ENCODE data around the gene XRCC5. TPM values are rescaled to one million over a fixed set of nuclear protein-coding genes. Genes with fewer than 3 reads are reported as not detected.

The XRCC5 gene
- total RNA-seq, 1 experiment from 2014 or later = 618 TPM

DNA sequence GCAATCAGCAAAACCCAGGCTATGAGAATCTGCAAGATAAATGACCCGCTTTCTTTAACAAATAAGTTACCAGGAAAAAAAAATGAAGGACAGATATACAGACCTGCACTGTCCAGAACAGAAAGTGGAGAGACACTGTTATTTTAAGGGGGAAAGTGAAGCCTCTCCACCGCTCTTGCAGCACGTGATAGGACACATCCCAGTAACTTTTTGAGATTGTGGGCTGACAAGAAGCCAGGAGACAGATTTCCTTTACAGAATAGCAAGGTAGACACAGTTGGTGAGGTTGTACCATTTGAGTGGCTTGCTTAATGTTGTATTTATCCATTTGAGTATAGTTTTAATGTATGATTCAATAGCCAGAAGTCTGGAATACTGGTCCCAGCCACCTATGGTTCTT is 14.4 kb upstream of the XRCC5 start:
- no peaks in the 10 kb centered on the region for H3K23me2 ChIP-seq (ENCODE audit: insufficient read length, low read depth, low read length, poor library complexity, severe bottlenecking)
- no peaks in the 10 kb centered on the region for H3K79me2 ChIP-seq (ENCODE audit: insufficient read depth, low read length)
- no peak overlapping the region for H3K27ac ChIP-seq (ENCODE audit: insufficient read length, low read depth, low read length)
- H3K9ac ChIP-seq (ENCODE audit: extremely low read depth, insufficient read length, low read length) = no peak overlapping the region
- Mint-ChIP-seq H3K36me3 (ENCODE audit: insufficient read depth in 1 of 3, low read depth in 3 of 3) (no peaks in the 10 kb centered on the region; a peak in 1 of 7 replicates), H3K4me1 (no peaks in the 10 kb centered on the region), H3K27ac (no peak overlapping the region), H3K9me3 (no peaks in the 10 kb centered on the region), H3K27me3 (ENCODE audit: low read depth) (peaks cover 4% of the 10 kb centered on the region; the same call in 1 of the 2 replicates), H3K4me3 (no peak overlapping the region)
- no peak overlapping the region for H3K56ac ChIP-seq (ENCODE audit: insufficient read length, low read depth, low read length)
- no peak overlapping the region for H2BK5ac ChIP-seq (ENCODE audit: insufficient read length, low read length)
- no peak overlapping the region for H4K8ac ChIP-seq (replicated peaks; ENCODE audit: insufficient read length, low read depth, low read length)
- no peak overlapping the region for H2BK20ac ChIP-seq (ENCODE audit: low read depth, low read length, poor library complexity, severe bottlenecking)
- H4K20me1 ChIP-seq (ENCODE audit: control insufficient read depth, insufficient read depth, insufficient read length) = no peaks in the 10 kb centered on the region
- H3K14ac ChIP-seq (ENCODE audit: insufficient read depth, low read length) = no peak overlapping the region
- DNase-seq = no peak
- no peak overlapping the region for H2AK5ac ChIP-seq (ENCODE audit: insufficient read length, low read length)
- H3K23ac ChIP-seq (ENCODE audit: insufficient read length, low read depth, low read length) = no peak overlapping the region
- no peaks in the 10 kb centered on the region for H3K9me3 ChIP-seq (ENCODE audit: control insufficient read depth, low read depth, low read length)
- H2BK120ac ChIP-seq (ENCODE audit: low read depth, low read length, poor library complexity, severe bottlenecking) = no peak overlapping the region
- no peaks in the 10 kb centered on the region for H3K27me3 ChIP-seq (ENCODE audit: insufficient read depth, low read length)
- WGBS (ENCODE audit: extremely low coverage, insufficient read length, low lambda C conversion rate) = no CpG with 5 or more reads among the region's 3 CpGs
- no peak overlapping the region for H3T11ph ChIP-seq (ENCODE audit: low read length)
- H3K4me2 ChIP-seq (ENCODE audit: insufficient read depth, insufficient read length, low read length) = no peak overlapping the region
- no peak overlapping the region for H2BK12ac ChIP-seq (ENCODE audit: insufficient read length, low read depth, low read length)
- H4K5ac ChIP-seq (ENCODE audit: insufficient read length, low read depth, low read length) = no peak overlapping the region
- no peak overlapping the region for H4K91ac ChIP-seq (ENCODE audit: insufficient read length, low read depth, low read length)
- H2BK15ac ChIP-seq (ENCODE audit: low read depth, low read length) = no peak overlapping the region
- no peaks in the 10 kb centered on the region for H3K79me1 ChIP-seq (ENCODE audit: insufficient read depth, low read depth, low read length, poor library complexity, severe bottlenecking)
- no peak overlapping the region for H3K4ac ChIP-seq (ENCODE audit: low read depth, low read length)
- H3K18ac ChIP-seq (ENCODE audit: insufficient read length, low read depth, low read length) = no peak overlapping the region
- H3K4me1 ChIP-seq (ENCODE audit: insufficient read depth, low read length) = no peaks in the 10 kb centered on the region
- no peak for TF ChIP-seq CTCF (conservative IDR thresholded peaks at IDR 0.05)
- no peak overlapping the region for H2AFZ ChIP-seq (ENCODE audit: low read length)
